DOHH2 (cell line): ENCODE data around the gene TAF4B.

Experiments
- H3F3A ChIP-seq: fragments of 200-600 bp; sonication (generic), shearing (Covaris generic); 2 replicates; pipeline ENCODE4 v1.6.0; 2016; ENCODE audit warnings: antibody characterized with exemption, mild to moderate bottlenecking; ENCODE audit not compliant: control insufficient read depth, insufficient read depth
- H3K27ac ChIP-seq: fragments of 200-600 bp; sonication (generic); 2 replicates; pipeline ENCODE4 v1.5.1; 2014; ENCODE audit warnings: low read depth, mild to moderate bottlenecking, low read length, moderate library complexity
- H3K27me3 ChIP-seq: fragments of 200-600 bp; sonication (generic); 2 replicates; pipeline ENCODE4 v1.6.1; 2014; ENCODE audit warnings: mild to moderate bottlenecking, low read length, mixed read lengths; ENCODE audit not compliant: control insufficient read depth
- H3K36me3 ChIP-seq: fragments of 200-600 bp; sonication (generic); 2 replicates; pipeline ENCODE4 v1.6.1; 2014; ENCODE audit warnings: mild to moderate bottlenecking, low read length, moderate library complexity, mixed read lengths; ENCODE audit not compliant: control insufficient read depth
- H3K4me1 ChIP-seq: fragments of 200-600 bp; sonication (generic); 2 replicates; pipeline ENCODE4 v1.6.1; 2014; ENCODE audit warnings: mild to moderate bottlenecking, low read length, mixed read lengths; ENCODE audit not compliant: control insufficient read depth
- H3K4me2 ChIP-seq: fragments of 200-600 bp; sonication (generic); 2 replicates; pipeline ENCODE4 v1.6.0; 2014; ENCODE audit warnings: mild to moderate bottlenecking, low read length, moderate library complexity
- H3K4me3 ChIP-seq: fragments of 200-600 bp; sonication (generic); 2 replicates; pipeline ENCODE4 v1.5.1; 2014; ENCODE audit warnings: mild to moderate bottlenecking, low read length, mixed read lengths
- H3K79me2 ChIP-seq: fragments of 200-600 bp; sonication (generic); 2 replicates; pipeline ENCODE4 v1.6.1; 2014; ENCODE audit warnings: mild to moderate bottlenecking, low read length, mixed read lengths; ENCODE audit not compliant: control insufficient read depth
- H3K9me2 ChIP-seq: fragments of 200-600 bp; sonication (generic); replicated peaks from 2 replicates; pipeline ENCODE4 v1.6.1; 2014; ENCODE audit warnings: mild to moderate bottlenecking, low read length, mixed read lengths; ENCODE audit not compliant: control insufficient read depth
- H3K9me3 ChIP-seq: fragments of 200-600 bp; sonication (generic); 2 replicates; pipeline ENCODE4 v1.6.1; 2014; ENCODE audit warnings: antibody characterized with exemption, low read length, mixed read lengths; ENCODE audit not compliant: control insufficient read depth, insufficient read depth
- H4K20me1 ChIP-seq: fragments of 200-600 bp; sonication (generic); 2 replicates; pipeline ENCODE4 v1.6.0; 2014; ENCODE audit warnings: low read depth, mild to moderate bottlenecking, antibody characterized with exemption, low read length, moderate library complexity; ENCODE audit not compliant: control insufficient read depth, insufficient read depth
- CTCF ChIP-seq: fragments of 200-600 bp; sonication (generic); IDR thresholded peaks from one replicate; pipeline ENCODE4 v1.5.1; 2014; ENCODE audit warnings: antibody characterized with exemption, mild to moderate bottlenecking, low read depth, low read length; ENCODE audit not compliant: poor library complexity, severe bottlenecking
- EZH2phosphoT487 ChIP-seq: fragments of 200-600 bp; sonication (generic); IDR thresholded peaks from 2 replicates; pipeline ENCODE4 v1.6.1; 2017; ENCODE audit warnings: borderline replicate concordance, mild to moderate bottlenecking, antibody characterized with exemption, low read length, moderate library complexity, mixed read lengths

Gene TAF4B

GRCh38 chr18:26429535-26430226 is 203.4 kb downstream of the TAF4B start:
- Histone ChIP-seq H3K4me1 (no peaks in the 10 kb centered on the region), H3K27ac (no peak overlapping the region), H3K4me3 (no peak overlapping the region), H3K36me3 (no peaks in the 10 kb centered on the region), H3K79me2 (no peaks in the 10 kb centered on the region), H4K20me1 (no peaks in the 10 kb centered on the region), H3K9me2 (no peaks in the 10 kb centered on the region), H3K9me3 (no peaks in the 10 kb centered on the region), H3F3A (no peaks in the 10 kb centered on the region), H3K4me2 (no peak overlapping the region), H3K27me3 (no peaks in the 10 kb centered on the region)
- no peak for TF ChIP-seq EZH2phosphoT487
- TF ChIP-seq CTCF, result no peak

GRCh38 chr18:26432651-26433424 is 206.6 kb downstream of the TAF4B start:
- no peak for TF ChIP-seq EZH2phosphoT487
- TF ChIP-seq CTCF, result no peak
- H4K20me1 ChIP-seq, result no peaks in the 10 kb centered on the region
- H3K9me2 ChIP-seq, result no peaks in the 10 kb centered on the region
- no peak overlapping the region for H3K4me3 ChIP-seq
- no peaks in the 10 kb centered on the region for H3K36me3 ChIP-seq
- no peaks in the 10 kb centered on the region for H3F3A ChIP-seq
- H3K27me3 ChIP-seq, result no peaks in the 10 kb centered on the region
- H3K9me3 ChIP-seq, result no peaks in the 10 kb centered on the region
- no peak overlapping the region for H3K27ac ChIP-seq
- no peaks in the 10 kb centered on the region for H3K79me2 ChIP-seq
- no peaks in the 10 kb centered on the region for H3K4me1 ChIP-seq
- H3K4me2 ChIP-seq, result no peak overlapping the region

- no peaks in the 10 kb centered on the region for H3F3A ChIP-seq
- peaks cover 11% of the 10 kb centered on the region for H3K4me1 ChIP-seq
- no peaks in the 10 kb centered on the region for H3K36me3 ChIP-seq
- H3K4me2 ChIP-seq, result no peak overlapping the region
- H4K20me1 ChIP-seq, result no peaks in the 10 kb centered on the region
- no peaks in the 10 kb centered on the region for H3K9me2 ChIP-seq
- H3K79me2 ChIP-seq, result no peaks in the 10 kb centered on the region
- H3K9me3 ChIP-seq, result no peaks in the 10 kb centered on the region
- TF ChIP-seq EZH2phosphoT487, result no peak
- no peak for TF ChIP-seq CTCF
- H3K27ac ChIP-seq, result no peak overlapping the region
- no peaks in the 10 kb centered on the region for H3K27me3 ChIP-seq
- no peak overlapping the region for H3K4me3 ChIP-seq
Observed at GRCh38 chr18:26434887-26435286, 208.6 kb downstream of the TAF4B start.
